HG03135 (cell line): ENCODE results near the gene CNR1.

Experiments
- ATAC-seq: cut with Tn5 transposase; IDR thresholded peaks from one replicate; pipeline ENCODE4 v1.9.1; 2021; ENCODE audit warnings: mild to moderate bottlenecking, moderate library complexity; ENCODE audit not compliant: unreplicated experiment

The CNR1 gene

GRCh38 chr6:88144637-88145297 lies 21.4 kb downstream of the CNR1 start:
- no peak for ATAC-seq

DNA sequence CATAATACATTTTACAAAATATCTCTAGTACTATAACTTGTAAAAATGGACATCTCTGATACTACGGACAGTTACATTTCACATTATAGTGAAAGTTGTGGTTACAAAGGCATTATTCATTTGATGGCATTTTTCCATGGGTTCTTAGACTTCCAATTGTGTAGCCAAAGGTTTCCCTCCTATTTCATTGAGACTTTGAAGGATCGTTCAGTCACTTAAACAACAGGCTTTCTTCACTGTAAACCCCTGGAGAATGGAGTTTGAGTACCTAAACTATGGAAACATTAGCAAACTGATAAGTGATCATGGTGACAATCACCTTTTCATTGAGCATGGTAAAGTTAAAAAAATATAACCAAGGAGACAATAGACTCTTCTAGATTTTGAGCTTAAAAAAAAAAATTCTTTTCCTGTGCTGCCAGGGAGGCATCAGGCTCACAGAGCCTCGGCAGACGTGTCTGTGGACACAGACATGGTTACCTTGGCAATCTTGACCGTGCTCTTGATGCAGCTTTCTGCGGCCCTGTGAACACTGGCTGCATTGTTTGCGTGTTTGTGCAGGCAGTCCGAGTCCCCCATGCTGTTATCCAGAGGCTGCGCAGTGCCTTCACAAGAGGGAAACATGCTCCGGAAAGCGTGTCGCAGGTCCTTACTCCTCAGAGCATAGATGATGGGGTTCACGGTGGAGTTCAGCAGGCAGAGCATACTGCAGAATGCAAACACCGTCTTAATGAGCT lies 22.6 kb downstream of the CNR1 start:
- ATAC-seq = no peak

DNA sequence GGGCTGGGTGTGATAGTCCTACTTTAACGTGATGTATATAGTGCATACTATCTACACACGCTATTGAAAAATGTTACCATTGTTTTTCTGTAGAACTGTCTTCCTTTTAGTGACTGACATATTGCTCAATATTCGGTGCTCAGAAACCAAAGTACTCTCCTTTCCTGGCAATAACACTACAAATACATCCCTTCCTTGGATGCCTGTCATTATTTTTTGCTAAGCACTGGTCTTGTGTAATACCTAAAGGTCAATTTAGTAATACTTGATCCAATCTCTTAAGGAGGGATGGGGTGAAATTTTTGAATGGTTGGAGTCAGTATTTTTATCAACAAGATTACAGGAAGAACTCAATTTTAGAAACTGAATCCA lies 23.9 kb downstream of the CNR1 start:
- no peak for ATAC-seq

DNA sequence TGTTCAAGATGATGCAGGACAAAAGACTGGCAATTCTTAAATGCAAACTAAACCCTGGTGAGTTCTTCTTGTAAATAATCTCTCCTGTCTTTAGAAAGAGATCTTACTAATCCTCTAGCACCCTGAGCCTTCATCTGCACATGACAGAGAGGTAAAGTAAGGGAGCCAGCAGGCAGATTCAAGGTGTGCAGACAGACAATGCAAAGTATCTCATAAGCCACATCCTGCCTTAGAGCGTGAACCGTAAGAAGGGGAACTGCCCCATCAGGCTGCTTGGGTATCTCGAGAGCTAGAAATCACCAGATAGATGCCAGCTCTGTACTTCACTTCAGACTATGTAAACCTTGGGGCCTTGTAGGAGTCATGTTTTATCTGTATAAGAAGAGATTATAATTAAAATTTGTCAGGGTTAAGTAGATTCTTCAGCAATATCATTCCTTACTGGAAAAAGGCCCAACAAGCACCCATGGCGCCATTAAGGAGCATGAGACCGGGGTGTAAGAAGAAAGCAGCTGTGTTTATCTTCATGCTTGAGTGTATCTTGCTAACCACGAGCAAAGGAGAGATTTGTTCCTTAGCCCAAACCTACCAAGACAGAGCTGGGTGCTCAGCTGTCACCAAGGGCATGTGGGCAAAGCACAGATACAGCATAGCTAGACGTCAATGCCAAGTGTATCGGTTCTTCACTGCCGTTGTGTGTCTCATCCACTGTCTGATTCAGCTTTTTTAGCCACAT lies 24.4 kb downstream of the CNR1 start:
- peak; percentile 96 for ATAC-seq

DNA sequence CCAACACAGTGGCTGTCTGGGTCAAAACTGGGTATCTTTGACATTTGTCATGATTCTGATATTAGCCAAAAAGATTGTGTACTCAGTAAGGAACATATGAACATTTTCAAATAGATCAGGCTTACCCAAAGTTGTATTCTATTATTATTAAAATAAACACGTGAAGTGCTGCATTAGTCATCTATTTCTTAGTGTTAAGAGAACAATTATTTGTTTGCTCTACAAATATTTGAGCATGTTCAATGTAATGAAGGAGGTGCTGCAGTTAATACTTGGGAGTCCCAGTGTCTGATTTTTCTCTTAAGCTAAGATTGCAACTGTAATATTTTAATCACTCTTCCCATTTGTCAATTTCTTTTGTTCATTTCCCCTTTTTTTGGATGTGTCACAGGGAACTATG lies 28.2 kb downstream of the CNR1 start:
- ATAC-seq = no peak

GRCh38 chr6:88135578-88136114 lies 30.5 kb downstream of the CNR1 start:
- peak; percentile 66 for ATAC-seq

- no peak for ATAC-seq
Observed at GRCh38 chr6:88134575-88134974, 31.6 kb downstream of the CNR1 start.

- no peak for ATAC-seq
Observed at GRCh38 chr6:88133718-88134117, 32.4 kb downstream of the CNR1 start.

DNA sequence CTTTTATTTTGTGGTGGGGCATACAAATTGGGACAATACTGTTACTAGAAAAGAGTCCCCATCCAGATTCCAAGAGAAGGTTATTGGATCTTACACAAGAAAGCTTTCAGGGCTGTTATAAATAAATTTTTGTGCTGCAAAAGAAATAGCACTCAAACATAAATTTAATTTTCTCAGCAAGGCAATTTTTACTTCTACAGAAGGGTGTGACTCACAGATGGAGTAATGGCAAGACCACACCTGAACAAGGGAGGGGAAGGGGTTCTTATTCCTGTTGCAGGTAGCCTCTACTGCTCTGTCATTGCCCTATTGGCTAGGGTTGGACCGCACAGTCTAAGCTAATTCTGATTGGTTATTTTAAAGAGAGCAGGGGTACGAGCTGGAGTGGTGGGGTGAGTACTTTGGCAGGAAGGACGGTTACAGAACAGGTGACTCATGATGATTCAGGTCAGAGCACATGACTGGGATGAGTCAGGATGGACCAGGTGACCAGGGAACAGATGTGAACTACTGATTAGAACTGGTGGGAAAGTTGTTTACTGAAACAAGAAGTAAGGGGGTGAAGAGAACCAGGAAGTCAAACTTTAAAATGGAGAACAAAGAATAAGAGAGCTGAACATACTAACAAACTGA lies 41.1 kb downstream of the CNR1 start:
- no peak for ATAC-seq

DNA sequence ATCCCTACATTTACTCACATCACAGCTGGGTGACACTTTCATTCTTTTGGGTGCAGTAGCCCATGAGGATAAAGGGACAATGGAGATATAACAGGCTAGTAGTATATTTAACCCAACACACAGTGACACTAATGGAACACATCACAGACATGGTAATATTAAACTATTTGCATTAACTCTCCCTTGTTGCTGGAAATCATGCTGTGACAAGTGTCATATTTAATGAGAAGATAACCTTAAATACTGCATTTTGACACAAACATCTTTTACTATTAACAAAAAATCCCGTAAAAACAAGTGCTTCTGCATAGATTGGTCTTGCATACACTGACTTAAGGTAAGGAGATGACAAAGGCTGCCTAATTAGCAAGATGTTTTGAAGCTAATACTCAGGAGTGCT lies 45.5 kb downstream of the CNR1 start:
- no peak for ATAC-seq

DNA sequence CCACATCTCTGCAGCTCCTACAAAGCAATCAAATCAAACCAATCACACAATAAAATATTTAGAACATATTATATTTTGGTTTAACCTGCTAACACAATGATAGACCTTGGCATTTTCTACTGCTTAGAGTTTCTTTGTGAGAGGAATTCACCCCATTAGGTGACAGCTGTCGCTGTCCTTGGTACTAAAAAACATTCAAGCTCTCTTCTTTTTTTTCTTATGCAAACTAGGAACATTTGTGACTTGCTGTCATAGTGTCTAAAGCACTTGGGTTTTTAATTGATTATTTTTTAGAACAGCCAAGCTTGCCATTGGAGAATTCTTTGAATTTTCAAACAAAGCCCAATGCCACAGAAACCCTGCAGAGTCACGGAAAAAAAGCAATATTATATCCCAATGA lies 46.4 kb downstream of the CNR1 start:
- no peak for ATAC-seq

- ATAC-seq = no peak
Observed at GRCh38 chr6:88116276-88116675, 49.9 kb downstream of the CNR1 start.

DNA sequence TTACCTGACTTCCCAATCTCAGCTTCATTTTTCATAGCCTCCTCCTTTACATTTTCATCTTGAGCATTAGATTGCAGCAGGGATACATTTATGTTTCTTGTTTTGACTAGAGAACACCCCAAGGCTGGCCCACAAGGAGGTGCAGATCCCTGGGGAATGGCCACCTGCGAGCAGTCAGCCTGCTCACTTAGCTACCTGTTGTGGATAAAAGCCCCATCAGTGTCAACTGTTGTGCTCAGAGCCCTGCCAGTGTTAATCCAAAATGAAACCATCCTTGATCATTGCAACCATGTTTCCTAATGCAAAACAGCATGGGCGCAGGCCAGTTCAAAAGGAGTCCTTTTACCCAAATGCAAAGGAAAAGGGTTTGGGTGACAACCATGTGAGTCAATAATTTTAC lies 50.8 kb downstream of the CNR1 start:
- no peak for ATAC-seq

GRCh38 chr6:88114838-88115237 lies 51.3 kb downstream of the CNR1 start:
- ATAC-seq = no peak

DNA sequence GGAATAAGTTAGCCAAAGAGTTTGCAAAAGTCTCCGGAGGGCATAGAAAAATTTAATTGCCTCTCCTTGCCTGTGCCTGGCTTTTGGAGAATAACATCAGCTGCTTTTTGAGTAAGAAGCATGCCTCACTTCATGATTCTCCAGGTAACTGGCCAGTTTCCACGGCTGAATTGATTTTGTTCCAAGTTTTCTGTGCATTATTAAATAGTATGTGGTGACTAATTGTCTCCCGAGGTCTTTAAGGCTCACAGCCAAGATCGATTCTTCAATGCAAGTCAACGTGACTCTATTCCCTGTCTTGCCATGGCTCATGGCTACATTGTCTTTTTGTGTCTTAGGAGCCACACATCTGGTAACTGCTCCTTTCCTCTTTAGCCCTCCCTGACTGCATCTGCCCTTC lies 54.2 kb downstream of the CNR1 start:
- ATAC-seq = no peak

DNA sequence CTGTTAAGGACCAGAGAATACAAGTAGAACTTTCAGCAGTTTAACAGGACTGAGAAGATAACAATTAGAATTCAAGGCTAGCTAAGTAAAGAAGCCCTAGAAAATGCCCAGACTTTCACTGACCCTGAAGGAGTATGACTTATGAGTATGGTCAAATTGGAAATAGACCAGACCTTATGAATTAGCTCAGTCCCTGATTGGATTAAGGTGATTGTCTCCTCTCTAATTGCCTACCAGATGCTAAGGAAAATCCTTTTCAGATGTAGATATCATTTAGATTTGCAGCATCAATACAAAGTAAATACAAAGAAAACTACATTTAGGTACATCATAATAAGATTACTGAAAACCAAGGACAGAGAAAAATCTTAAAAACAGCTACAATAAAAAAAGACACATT lies 58.9 kb downstream of the CNR1 start:
- no peak for ATAC-seq

DNA sequence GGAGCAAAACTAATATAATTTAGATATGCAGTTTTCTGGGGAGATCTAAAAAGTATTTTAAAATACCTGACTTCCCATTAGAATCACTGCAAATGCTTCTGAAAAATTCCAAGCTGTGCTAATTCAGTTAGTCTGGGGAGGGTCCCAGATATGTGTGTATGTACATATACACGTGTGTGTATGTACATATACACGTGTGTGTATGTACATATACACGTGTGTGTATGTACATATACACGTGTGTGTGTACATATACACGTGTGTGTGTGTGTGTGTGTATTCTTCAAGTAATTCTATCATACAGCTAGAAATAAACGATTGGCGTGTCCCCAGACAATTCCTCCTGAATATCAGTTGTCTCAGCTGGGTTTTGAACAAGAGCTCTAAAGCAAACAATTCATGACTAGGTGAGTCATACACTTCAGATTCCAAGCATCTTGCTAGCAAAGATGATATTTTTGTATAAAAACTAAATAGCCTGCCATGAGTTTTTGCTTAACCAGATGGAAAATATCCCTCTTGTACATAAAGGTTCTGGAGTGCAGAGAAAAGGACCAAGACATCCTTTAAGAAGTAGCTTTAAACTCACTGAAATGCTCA lies 60.3 kb downstream of the CNR1 start:
- no peak for ATAC-seq
